H9 (cell line): ENCODE measurements around the gene KRTAP10-9. TPM values are rescaled to one million over a fixed set of nuclear protein-coding genes. Genes with fewer than 3 reads are reported as not detected.

Experiments used
- DNase-seq: peaks from one replicate; pipeline ENCODE4 v3.0.0-alpha.2; 2017
- H2AFZ ChIP-seq: one replicate; pipeline ENCODE4 v1.6.1; 2013; ENCODE audit warnings: mild to moderate bottlenecking, low read length, control low read depth, moderate library complexity
- H2AK5ac ChIP-seq: 2 replicates; pipeline ENCODE4 v1.6.1; 2013; ENCODE audit warnings: low read length, control low read depth, mixed read lengths; ENCODE audit not compliant: insufficient read length
- H2BK120ac ChIP-seq: one replicate; pipeline ENCODE4 v1.6.1; 2013; ENCODE audit warnings: low read depth, mild to moderate bottlenecking, low read length, control low read depth, inconsistent platforms; ENCODE audit not compliant: poor library complexity, severe bottlenecking
- H2BK12ac ChIP-seq: 2 replicates; pipeline ENCODE4 v1.6.1; 2013; ENCODE audit warnings: low read length, control low read depth, mixed read lengths, low read depth; ENCODE audit not compliant: insufficient read length
- H2BK15ac ChIP-seq: 2 replicates; pipeline ENCODE4 v1.6.1; 2013; ENCODE audit warnings: low read depth, low read length, control low read depth
- H2BK20ac ChIP-seq: one replicate; pipeline ENCODE4 v1.6.1; 2013; ENCODE audit warnings: low read depth, mild to moderate bottlenecking, low read length, control low read depth, inconsistent platforms; ENCODE audit not compliant: poor library complexity, severe bottlenecking
- H2BK5ac ChIP-seq: 2 replicates; pipeline ENCODE4 v1.6.1; 2013; ENCODE audit warnings: low read length, control low read depth, mixed read lengths; ENCODE audit not compliant: insufficient read length
- H3K14ac ChIP-seq: 2 replicates; pipeline ENCODE4 v1.6.1; 2013; ENCODE audit warnings: low read length, control low read depth; ENCODE audit not compliant: insufficient read depth
- H3K18ac ChIP-seq: 2 replicates; pipeline ENCODE4 v1.6.1; 2013; ENCODE audit warnings: low read depth, mild to moderate bottlenecking, mixed read lengths, low read length, control low read depth; ENCODE audit not compliant: insufficient read length
- H3K23ac ChIP-seq: 2 replicates; pipeline ENCODE4 v1.6.1; 2013; ENCODE audit warnings: low read length, control low read depth, mixed read lengths, low read depth; ENCODE audit not compliant: insufficient read length
- H3K23me2 ChIP-seq: 2 replicates; pipeline ENCODE4 v1.6.1; 2013; ENCODE audit warnings: low read depth, mild to moderate bottlenecking, mixed read lengths, low read length, control low read depth; ENCODE audit not compliant: insufficient read length, poor library complexity, severe bottlenecking
- H3K27ac ChIP-seq: 2 replicates; pipeline ENCODE4 v1.5.1; 2013; ENCODE audit warnings: low read length, control low read depth, mixed read lengths, low read depth; ENCODE audit not compliant: insufficient read length
- H3K27me3 ChIP-seq: 2 replicates; pipeline ENCODE4 v1.6.1; 2013; ENCODE audit warnings: low read length, control low read depth, inconsistent platforms; ENCODE audit not compliant: insufficient read depth
- H3K4ac ChIP-seq: 2 replicates; pipeline ENCODE4 v1.6.1; 2013; ENCODE audit warnings: low read depth, mild to moderate bottlenecking, control low read depth, inconsistent platforms, low read length, moderate library complexity
- H3K4me1 ChIP-seq: 2 replicates; pipeline ENCODE4 v1.6.1; 2013; ENCODE audit warnings: low read length, control low read depth, inconsistent platforms; ENCODE audit not compliant: insufficient read depth
- H3K4me2 ChIP-seq: 2 replicates; pipeline ENCODE4 v1.6.1; 2013; ENCODE audit warnings: low read length, control low read depth, mixed read lengths; ENCODE audit not compliant: insufficient read length, insufficient read depth
- H3K56ac ChIP-seq: 2 replicates; pipeline ENCODE4 v1.6.1; 2013; ENCODE audit warnings: low read depth, mild to moderate bottlenecking, mixed read lengths, low read length, control low read depth; ENCODE audit not compliant: insufficient read length
- H3K79me1 ChIP-seq: 2 replicates; pipeline ENCODE4 v1.6.1; 2013; ENCODE audit warnings: low read depth, mild to moderate bottlenecking, moderate library complexity, low read length, control low read depth, inconsistent platforms; ENCODE audit not compliant: insufficient read depth, poor library complexity, severe bottlenecking
- H3K79me2 ChIP-seq: 2 replicates; pipeline ENCODE4 v1.6.1; 2013; ENCODE audit warnings: low read length, control low read depth, inconsistent platforms; ENCODE audit not compliant: insufficient read depth
- H3K9ac ChIP-seq: 2 replicates; pipeline ENCODE4 v1.6.1; 2013; ENCODE audit warnings: low read length, control low read depth, mixed read lengths; ENCODE audit not compliant: insufficient read length; ENCODE audit errors: extremely low read depth
- H3K9me3 ChIP-seq: one replicate; pipeline ENCODE4 v1.6.1; 2013; ENCODE audit warnings: low read depth, low read length, inconsistent platforms; ENCODE audit not compliant: control insufficient read depth
- H3T11ph ChIP-seq: one replicate; pipeline ENCODE4 v1.6.1; 2013; ENCODE audit warnings: mild to moderate bottlenecking, low read length, control low read depth, inconsistent platforms
- H4K20me1 ChIP-seq: one replicate; pipeline ENCODE4 v1.6.1; 2013; ENCODE audit not compliant: control insufficient read depth, insufficient read length, insufficient read depth
- H4K5ac ChIP-seq: 2 replicates; pipeline ENCODE4 v1.6.1; 2013; ENCODE audit warnings: low read depth, mild to moderate bottlenecking, mixed read lengths, low read length, control low read depth; ENCODE audit not compliant: insufficient read length
- H4K8ac ChIP-seq: replicated peaks from 2 replicates; pipeline ENCODE4 v1.6.1; 2013; ENCODE audit warnings: low read length, control low read depth, mixed read lengths, low read depth; ENCODE audit not compliant: insufficient read length
- H4K91ac ChIP-seq: 2 replicates; pipeline ENCODE4 v1.6.1; 2013; ENCODE audit warnings: low read depth, mild to moderate bottlenecking, moderate library complexity, mixed read lengths, low read length, control low read depth; ENCODE audit not compliant: insufficient read length
- H3K27ac Mint-ChIP-seq, 3 experiments: 2 replicates in 2 of 3; 3 replicates in 1 of 3; pipeline ENCODE4 v1.8.0; 2020 to 2021; ENCODE audit warnings: mixed read lengths in 3 of 3, mild to moderate bottlenecking in 1 of 3, moderate library complexity in 1 of 3
- H3K27me3 Mint-ChIP-seq: 2 replicates; pipeline ENCODE4 v1.8.0; 2021; ENCODE audit warnings: low read depth, mild to moderate bottlenecking, moderate library complexity, mixed read lengths
- H3K36me3 Mint-ChIP-seq, 3 experiments: 2 replicates in 2 of 3; 3 replicates in 1 of 3; pipeline ENCODE4 v1.8.0; 2020 to 2021; ENCODE audit warnings: low read depth in 3 of 3, mixed read lengths in 3 of 3; ENCODE audit not compliant: insufficient read depth in 1 of 3
- H3K4me1 Mint-ChIP-seq, 2 experiments: 2 replicates each; pipeline ENCODE4 v1.8.0; 2020; ENCODE audit warnings: mixed read lengths in 2 of 2
- H3K4me3 Mint-ChIP-seq, 2 experiments: 2 replicates in 1 of 2; 3 replicates in 1 of 2; pipeline ENCODE4 v1.8.0; 2020 to 2021; ENCODE audit warnings: mild to moderate bottlenecking in 2 of 2, mixed read lengths in 2 of 2, moderate library complexity in 1 of 2
- H3K9me3 Mint-ChIP-seq, 2 experiments: 2 replicates in 1 of 2; 3 replicates in 1 of 2; pipeline ENCODE4 v1.8.0; 2020; ENCODE audit warnings: mild to moderate bottlenecking in 2 of 2, mixed read lengths in 2 of 2, moderate library complexity in 1 of 2
- WGBS: extraction: QIAGEN DNeasy Blood & Tissue Kit; methylation state at CpG from one replicate; pipeline ENCODE4 v1.1.7; 2013; ENCODE audit warnings: missing lambda C conversion rate, low lambda C conversion rate, mixed read lengths; ENCODE audit not compliant: insufficient read length; ENCODE audit errors: extremely low coverage; 5-methylcytosine and 5-hydroxymethylcytosine counted together
- total RNA-seq: library from RNA; stranded (reverse); gene quantifications from 2 replicates; pipeline ENCODE4 v1.2.1, GENCODE V29; 2021
- TF ChIP-seq, protein P1 (sequence below): fragments of 200-600 bp; sonication (generic); conservative IDR thresholded peaks from 3 replicates; pipeline ENCODE4 v1.8.0; 2021; ENCODE audit warnings: antibody characterized with exemption, mild to moderate bottlenecking

Gene KRTAP10-9
- total RNA-seq, 1 experiment from 2014 or later = not detected

DNA sequence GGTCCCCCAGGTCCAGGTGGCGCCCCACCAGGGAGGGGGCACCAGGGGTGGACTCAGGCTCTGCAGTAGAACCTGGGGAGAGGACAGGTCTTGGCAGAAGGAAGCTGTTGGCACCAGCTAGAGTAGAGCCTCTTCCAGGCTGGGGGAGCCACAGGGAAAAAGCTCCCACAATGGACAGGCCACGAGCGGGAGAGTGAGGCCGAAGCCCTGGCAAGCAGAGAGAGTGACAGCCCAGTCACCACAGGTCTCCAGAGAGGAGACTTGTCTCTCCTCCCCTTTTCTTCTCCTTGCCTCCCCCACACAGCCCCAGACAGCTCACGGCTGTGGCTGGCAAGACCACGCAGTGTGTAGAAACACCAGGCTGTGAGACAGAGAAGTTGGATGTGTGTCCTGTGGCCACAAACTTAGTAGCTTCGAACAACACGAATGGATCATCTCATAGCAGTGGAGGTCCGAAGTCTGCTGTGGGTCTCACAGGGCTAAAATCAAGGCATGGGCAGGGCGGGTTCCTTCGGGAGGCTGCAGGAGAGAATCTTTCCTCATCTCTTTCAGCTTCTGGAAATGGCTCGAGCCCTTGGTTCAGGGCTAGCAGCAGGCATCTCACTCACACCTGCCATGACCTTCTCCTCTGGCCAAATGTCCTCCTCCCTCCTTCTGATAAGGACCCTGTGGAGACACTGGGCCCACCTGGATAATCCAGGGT, 24.2 kb downstream of the KRTAP10-9 start:
- Mint-ChIP-seq H3K27ac (no peak overlapping the region; a peak in 1 of 7 replicates), H3K27me3 (peaks cover 20% of the 10 kb centered on the region), H3K4me3 (no peak overlapping the region), H3K4me1 (peaks cover 13 to 20% of the 10 kb centered on the region in 2 experiments), H3K36me3 (peaks cover 5 to 6% (median 5%) of the 10 kb centered on the region in 3 experiments), H3K9me3 (peaks cover 4 to 11% of the 10 kb centered on the region in 2 experiments)
- Histone ChIP-seq H4K91ac (no peak overlapping the region), H3K9me3 (no peaks in the 10 kb centered on the region), H3K9ac (no peak overlapping the region), H2BK15ac (no peak overlapping the region), H3K4ac (no peak overlapping the region), H3K18ac (no peak overlapping the region), H3K79me2 (no peaks in the 10 kb centered on the region), H4K5ac (no peak overlapping the region), H3K27ac (no peak overlapping the region), H2BK20ac (no peak overlapping the region), H4K8ac (no peak overlapping the region), H4K20me1 (no peaks in the 10 kb centered on the region), H3K14ac (no peak overlapping the region; the same call in 1 of the 2 replicates), H3K56ac (no peak overlapping the region), H2BK120ac (no peak overlapping the region), H2AK5ac (no peak overlapping the region), H3K27me3 (no peaks in the 10 kb centered on the region), H3K4me2 (no peak overlapping the region), H2BK5ac (no peak overlapping the region), H3K79me1 (no peaks in the 10 kb centered on the region), H2BK12ac (no peak overlapping the region), H3K23ac (no peak overlapping the region), H3T11ph (no peak overlapping the region), H2AFZ (no peak overlapping the region), H3K4me1 (no peaks in the 10 kb centered on the region), H3K23me2 (peaks cover 2% of the 10 kb centered on the region)
- TF ChIP-seq, protein P1, sequence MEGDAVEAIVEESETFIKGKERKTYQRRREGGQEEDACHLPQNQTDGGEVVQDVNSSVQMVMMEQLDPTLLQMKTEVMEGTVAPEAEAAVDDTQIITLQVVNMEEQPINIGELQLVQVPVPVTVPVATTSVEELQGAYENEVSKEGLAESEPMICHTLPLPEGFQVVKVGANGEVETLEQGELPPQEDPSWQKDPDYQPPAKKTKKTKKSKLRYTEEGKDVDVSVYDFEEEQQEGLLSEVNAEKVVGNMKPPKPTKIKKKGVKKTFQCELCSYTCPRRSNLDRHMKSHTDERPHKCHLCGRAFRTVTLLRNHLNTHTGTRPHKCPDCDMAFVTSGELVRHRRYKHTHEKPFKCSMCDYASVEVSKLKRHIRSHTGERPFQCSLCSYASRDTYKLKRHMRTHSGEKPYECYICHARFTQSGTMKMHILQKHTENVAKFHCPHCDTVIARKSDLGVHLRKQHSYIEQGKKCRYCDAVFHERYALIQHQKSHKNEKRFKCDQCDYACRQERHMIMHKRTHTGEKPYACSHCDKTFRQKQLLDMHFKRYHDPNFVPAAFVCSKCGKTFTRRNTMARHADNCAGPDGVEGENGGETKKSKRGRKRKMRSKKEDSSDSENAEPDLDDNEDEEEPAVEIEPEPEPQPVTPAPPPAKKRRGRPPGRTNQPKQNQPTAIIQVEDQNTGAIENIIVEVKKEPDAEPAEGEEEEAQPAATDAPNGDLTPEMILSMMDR = no peak
- no CpG with 5 or more reads among the region's 12 CpGs for WGBS
- no peak for DNase-seq
